ENCODE data around the gene CENPV. TPM values are rescaled to one million over a fixed set of nuclear protein-coding genes. Genes with fewer than 3 reads are reported as not detected.

Gene CENPV
- total and polyA plus RNA-seq, 2 of the 13 experiments (the other 11 are each of a cell fraction or from before 2014, with no cell fraction given) = 193 to 292 TPM

GRCh38 chr17:16314859-16315258, 38.4 kb downstream of the CENPV start (continued):
- TF ChIP-seq, protein P1, sequence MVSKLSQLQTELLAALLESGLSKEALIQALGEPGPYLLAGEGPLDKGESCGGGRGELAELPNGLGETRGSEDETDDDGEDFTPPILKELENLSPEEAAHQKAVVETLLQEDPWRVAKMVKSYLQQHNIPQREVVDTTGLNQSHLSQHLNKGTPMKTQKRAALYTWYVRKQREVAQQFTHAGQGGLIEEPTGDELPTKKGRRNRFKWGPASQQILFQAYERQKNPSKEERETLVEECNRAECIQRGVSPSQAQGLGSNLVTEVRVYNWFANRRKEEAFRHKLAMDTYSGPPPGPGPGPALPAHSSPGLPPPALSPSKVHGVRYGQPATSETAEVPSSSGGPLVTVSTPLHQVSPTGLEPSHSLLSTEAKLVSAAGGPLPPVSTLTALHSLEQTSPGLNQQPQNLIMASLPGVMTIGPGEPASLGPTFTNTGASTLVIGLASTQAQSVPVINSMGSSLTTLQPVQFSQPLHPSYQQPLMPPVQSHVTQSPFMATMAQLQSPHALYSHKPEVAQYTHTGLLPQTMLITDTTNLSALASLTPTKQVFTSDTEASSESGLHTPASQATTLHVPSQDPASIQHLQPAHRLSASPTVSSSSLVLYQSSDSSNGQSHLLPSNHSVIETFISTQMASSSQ (IDR thresholded peaks at IDR 0.05; ENCODE audit: low read depth) = no peak
- TF ChIP-seq, protein P1 (CRISPR knock-in tag; IDR thresholded peaks at IDR 0.05; ENCODE audit: borderline replicate concordance) = no peak
- TF ChIP-seq ZSCAN31 (CRISPR knock-in tag; IDR thresholded peaks at IDR 0.05; ENCODE audit: low read depth) = no peak
- no peak for TF ChIP-seq ZNF274 (CRISPR knock-in tag; IDR thresholded peaks at IDR 0.05)
- no peak for TF ChIP-seq ZNF549 (CRISPR knock-in tag; IDR thresholded peaks at IDR 0.05)
- TF ChIP-seq FOXC1 (CRISPR knock-in tag; IDR thresholded peaks at IDR 0.05; ENCODE audit: borderline replicate concordance) = no peak
- no peak for TF ChIP-seq ZNF552 (CRISPR knock-in tag; IDR thresholded peaks at IDR 0.05; ENCODE audit: borderline replicate concordance)

DNA sequence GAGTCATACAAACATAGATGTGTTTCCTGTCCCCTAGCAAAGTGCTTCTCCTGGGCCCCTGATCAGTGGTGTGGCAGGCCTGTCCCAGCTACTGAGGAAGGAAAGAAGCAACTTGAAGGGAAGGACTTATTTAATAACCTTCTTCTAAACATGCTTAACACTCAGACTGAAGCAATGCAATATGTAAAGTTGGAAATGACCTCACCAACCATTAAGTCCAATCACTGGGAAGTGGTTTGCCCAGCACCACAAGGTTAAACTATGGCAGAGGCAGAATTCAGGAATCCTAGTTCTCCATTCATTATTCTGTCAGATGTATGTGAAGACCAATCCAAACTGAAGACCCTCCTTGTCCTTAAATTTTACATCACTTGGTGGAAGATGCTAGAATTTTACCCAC, 39.1 kb downstream of the CENPV start:
- TSS peak; percentile 55 for BruUV-seq (replicated peaks)
- no peak for DNase-seq (ENCODE audit: low spot score)
- no peak for ATAC-seq
- FAIRE-seq = peak; percentile 42
- H3K4me3 ChIP-seq (replicated peaks in 1 of 3; ENCODE audit: insufficient read depth in 1 of 3, low read depth in 2 of 3, low read length in 3 of 3) = no peak overlapping the region
- H3K79me2 ChIP-seq (ENCODE audit: insufficient read depth, low read length) = no peaks in the 10 kb centered on the region
- no peaks in the 10 kb centered on the region for H3K9me3 ChIP-seq (ENCODE audit: low read length)
- H3K27me3 ChIP-seq (ENCODE audit: control insufficient read depth in 1 of 2, insufficient read depth in 2 of 2, low read length in 2 of 2) = no peaks in the 10 kb centered on the region
- peak overlapping the region; percentile 97 for H3K27ac ChIP-seq (ENCODE audit: extremely low read length, insufficient read depth, low read length)
- ChIA-PET POLR2A (interaction anchor here (0.9 to 5.2 kb wide), 10 partner anchors 10 to 125 kb away, joined by 3 to 100 read pairs (median 11); partner anchors contain the start of genes CENPV and UBB), CTCF (ENCODE audit: low intra/inter-chr PET ratio, low total read pairs) (no interaction called here)
- no peak for TF ChIP-seq THAP11 (CRISPR knock-in tag; IDR thresholded peaks at IDR 0.05)
- TF ChIP-seq, protein P2, sequence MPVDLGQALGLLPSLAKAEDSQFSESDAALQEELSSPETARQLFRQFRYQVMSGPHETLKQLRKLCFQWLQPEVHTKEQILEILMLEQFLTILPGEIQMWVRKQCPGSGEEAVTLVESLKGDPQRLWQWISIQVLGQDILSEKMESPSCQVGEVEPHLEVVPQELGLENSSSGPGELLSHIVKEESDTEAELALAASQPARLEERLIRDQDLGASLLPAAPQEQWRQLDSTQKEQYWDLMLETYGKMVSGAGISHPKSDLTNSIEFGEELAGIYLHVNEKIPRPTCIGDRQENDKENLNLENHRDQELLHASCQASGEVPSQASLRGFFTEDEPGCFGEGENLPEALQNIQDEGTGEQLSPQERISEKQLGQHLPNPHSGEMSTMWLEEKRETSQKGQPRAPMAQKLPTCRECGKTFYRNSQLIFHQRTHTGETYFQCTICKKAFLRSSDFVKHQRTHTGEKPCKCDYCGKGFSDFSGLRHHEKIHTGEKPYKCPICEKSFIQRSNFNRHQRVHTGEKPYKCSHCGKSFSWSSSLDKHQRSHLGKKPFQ (CRISPR knock-in tag; IDR thresholded peaks at IDR 0.05; ENCODE audit: insufficient replicate concordance) = peak; percentile 5
- H3K4me1 ChIP-seq (ENCODE audit: insufficient read depth, low read length) = peaks cover 47% of the 10 kb centered on the region
- no peak overlapping the region for H2AFZ ChIP-seq (ENCODE audit: low read length)
- peak overlapping the region; percentile 66; the same call in 1 of the 2 replicates for H3K4me2 ChIP-seq (ENCODE audit: low read depth, low read length)
- H4K20me1 ChIP-seq (ENCODE audit: insufficient read depth, low read length) = no peaks in the 10 kb centered on the region
- peak overlapping the region; percentile 69; the same call in 1 of the 2 replicates for H3K9ac ChIP-seq (ENCODE audit: insufficient read depth, low read depth, low read length)
- H3K36me3 ChIP-seq (replicated peaks in 1 of 2; ENCODE audit: control insufficient read depth in 1 of 2, insufficient read depth in 2 of 2, low read length in 2 of 2) = peaks cover 1 to 11% of the 10 kb centered on the region in 2 experiments; a peak in 2 of 5 replicates
- in situ Hi-C loops (cut with HindIII; ENCODE audit: extremely low pct_ligation_motif_present, low pct_unique_long_range_greater_than_20kb) = no loop called here
- intact Hi-C loops (cut with micrococcal nuclease; ENCODE audit: unreplicated experiment) = loop anchor here (5.0 kb wide), 1 partner anchor 38 kb away; the partner anchor contains the start of gene CENPV

Data from HepG2 (cell line).